ENCODE data around the gene SMIM29. TPM values are rescaled to one million over a fixed set of nuclear protein-coding genes. Genes with fewer than 3 reads are reported as not detected.

The SMIM29 gene
- total and polyA plus RNA-seq, 2 donors (not counting 1 experiment from before 2014, with no cell fraction given) = 43.6 to 106 TPM

DNA sequence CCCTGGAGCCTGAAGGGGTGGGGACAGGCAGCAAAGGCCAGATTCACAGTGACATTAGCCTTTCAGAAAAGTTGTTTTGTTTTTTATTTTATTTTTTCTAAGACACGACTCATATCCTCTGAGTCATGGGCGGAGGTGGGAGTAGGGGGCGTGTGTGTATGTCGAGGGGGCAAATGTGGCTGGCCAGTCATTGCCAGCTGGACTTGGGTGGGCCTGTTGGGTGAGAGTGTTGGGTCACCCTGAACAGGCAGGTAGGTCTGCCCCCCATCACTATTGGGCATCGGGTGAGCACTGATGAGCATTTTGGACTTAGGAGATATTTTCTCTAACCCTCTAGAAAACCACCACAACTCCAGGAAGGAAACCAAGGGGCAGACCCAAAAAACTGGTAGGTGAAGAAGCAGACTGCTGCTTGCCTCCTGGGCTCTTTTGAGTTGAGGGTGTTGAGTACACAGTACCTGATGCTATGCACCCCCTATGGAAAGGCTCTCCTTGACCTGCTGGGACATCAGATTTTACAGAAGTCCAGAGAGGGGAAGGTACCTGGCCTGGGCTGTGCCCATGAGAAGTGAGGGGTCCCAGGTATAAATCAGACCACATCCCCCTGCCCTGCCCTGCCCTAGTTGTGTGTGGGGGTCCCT lies 5.6 kb downstream of the SMIM29 start:
- H4K20me1 ChIP-seq (ENCODE audit: control insufficient read depth, insufficient read depth, low read length, poor library complexity, severe bottlenecking) = peaks cover 64% of the 10 kb centered on the region
- POLR2A ChIA-PET = interaction anchor here (0.6 to 1.3 kb wide), 5 partner anchors 16 to 75 kb away, joined by 4 to 7 read pairs (median 6); no protein-coding TSS in a partner anchor
- H3K4me3 Mint-ChIP-seq = no peak overlapping the region

More for the DNA sequence above, 5.6 kb downstream of the SMIM29 start:
- Mint-ChIP-seq H3K27me3 (no peaks in the 10 kb centered on the region), H3K4me1 (peaks cover 63% of the 10 kb centered on the region), H3K9me3 (ENCODE audit: insufficient read depth) (no peaks in the 10 kb centered on the region), H3K27ac (peak overlapping the region; percentile 53)
- DNase-seq (no peak), ATAC-seq (ENCODE audit: low read depth) (no peak)
- H3K4me2 ChIP-seq (replicated peaks; ENCODE audit: low read depth, low read length, poor library complexity, severe bottlenecking) = no peak overlapping the region
- no peak overlapping the region for H3K4me3 ChIP-seq (ENCODE audit: control extremely low read depth in 1 of 5, extremely low read depth in 1 of 5, insufficient read depth in 1 of 5, low read depth in 2 of 5, low read length in 4 of 5)
- no peaks in the 10 kb centered on the region for H3K9me3 ChIP-seq (ENCODE audit: control extremely low read depth in 1 of 3, control insufficient read depth in 2 of 3, insufficient read depth in 1 of 3, low read length in 2 of 3)
- peak overlapping the region in 1 of 2 donors; percentile 39 for H3K27ac ChIP-seq (ENCODE audit: low read length in 2 of 2)
- peaks cover 21 to 40% of the 10 kb centered on the region in 2 donors for H3K4me1 ChIP-seq (ENCODE audit: control insufficient read depth in 2 of 2, insufficient read depth in 2 of 2, low read length in 2 of 2)
- TF ChIP-seq CTCF (IDR thresholded peaks at IDR 0.05) = no peak
- no peak for TF ChIP-seq EZH2 (IDR thresholded peaks at IDR 0.05; ENCODE audit: borderline replicate concordance, insufficient read depth, low read depth, low read length, poor library complexity, severe bottlenecking)
- H3K79me2 ChIP-seq (ENCODE audit: control insufficient read depth, insufficient read depth, low read length) = peaks cover 31% of the 10 kb centered on the region
- H2AFZ ChIP-seq (ENCODE audit: insufficient read depth, low read depth, low read length, poor library complexity, severe bottlenecking) = no peak overlapping the region
- intact Hi-C loops (cut with micrococcal nuclease) = no loop called here
- no peaks in the 10 kb centered on the region for H3K27me3 ChIP-seq (replicated peaks in 1 of 4; ENCODE audit: control extremely low read depth in 1 of 4, control insufficient read depth in 3 of 4, insufficient read depth in 4 of 4, low read length in 3 of 4)
- CTCF ChIA-PET = interaction anchor here (1.1 to 2.8 kb wide), 7 partner anchors 15 to 366 kb away, joined by 3 to 19 read pairs (median 5); no protein-coding TSS in a partner anchor
- WGBS (ENCODE audit: insufficient coverage) = no CpG with 5 or more reads among the region's 5 CpGs
- no peak overlapping the region for H3K9ac ChIP-seq (ENCODE audit: low read length)
- peaks cover 0 to 41% of the 10 kb centered on the region in 2 experiments for H3K36me3 ChIP-seq (replicated peaks in 1 of 2; ENCODE audit: control extremely low read depth in 1 of 2, control insufficient read depth in 1 of 2, extremely low read depth in 1 of 2, insufficient read depth in 2 of 2, low read length in 1 of 2)
